Pancreas (tissue), 10 donors: ENCODE data around the gene MRPL4. TPM values are rescaled to one million over a fixed set of nuclear protein-coding genes. Genes with fewer than 3 reads are reported as not detected.

Experiments
- ATAC-seq, 4 donors: fragments of 200-7000 bp; cut with Tn5 transposase; one replicate each; pipeline versions ENCODE4 v1.8.0 to v1.9.1; 2020; ENCODE audit warnings: mild to moderate bottlenecking in 4 of 4, moderate library complexity in 4 of 4
- DNase-seq, 6 donors: peaks; one replicate each; pipeline ENCODE4 v3.0.0-alpha.2; 2020
- FAIRE-seq: peaks from 2 replicates; lab custom pipeline; 2012; peaks lifted over from hg19 to GRCh38; lab: Jason Lieb, UNC
- H3K27ac ChIP-seq, 4 donors: fragments of 200-600 bp; sonication (generic); 1 replicate in 3 of 4; 2 replicates in 1 of 4; pipeline versions ENCODE4 v1.5.0 to v1.8.0; 2020
- H3K27me3 ChIP-seq, 4 donors: fragments of 200-600 bp; one replicate each; pipeline ENCODE4 v1.8.0; 2021
- H3K36me3 ChIP-seq, 3 donors: fragments of 200-600 bp; sonication (generic) in 1 of 3; one replicate each; pipeline versions ENCODE4 v1.5.0 to v1.8.0; 2020 to 2021
- H3K4me1 ChIP-seq, 3 donors: fragments of 200-600 bp; one replicate each; pipeline ENCODE4 v1.8.0; 2021
- H3K4me3 ChIP-seq, 4 donors: fragments of 200-600 bp; sonication (generic) in 2 of 4; one replicate each; pipeline versions ENCODE4 v1.5.0 to v1.8.0; 2020 to 2021
- H3K9me3 ChIP-seq, 4 donors: fragments of 200-600 bp; one replicate each; pipeline ENCODE4 v1.8.0; 2021
- CTCF ChIP-seq, 4 donors: fragments of 200-600 bp; sonication (generic) in 3 of 4; IDR thresholded peaks; one replicate each; pipeline versions ENCODE4 v1.5.0 to v1.8.0; 2021; ENCODE audit warnings: antibody characterized with exemption in 4 of 4
- whole genome bisulfite sequencing, 2 donors: extraction: QIAGEN DNeasy Blood & Tissue Kit; methylation state at CpG; one replicate each; pipeline ENCODE4 v1.1.7; 2013; 5-methylcytosine and 5-hydroxymethylcytosine counted together
- intact Hi-C, 3 donors: fragments of 100-400 bp; cut with DNase I; formaldehyde crosslinking; loops; one replicate each; pipeline versions ENCODE4 v1.11.1 to v1.14.2; 2022
- polyA plus RNA-seq, 2 donors: library from polyadenylated mRNA; stranded (reverse); fragments of 200-250 nt; gene quantifications; one replicate each; pipeline ENCODE4 v1.2.3, GENCODE V29; 2013
- total RNA-seq, 6 donors: library from RNA; stranded (reverse); fragmentation: NEBNext Ultra II Directional in 4 of 6; extraction: Animal tissue kit (Norgen Biotek cat#: 25700) in 4 of 6; gene quantifications; one replicate each; pipeline versions ENCODE4 v1.2.1 to v1.2.4, GENCODE V29; 2021 to 2023
- donor health status: healthy with polysubstance abuse.
- donor health status: DM: no; HTN: no; CAD: no; lungs with moderate emphysema.
- donor health status: DM: no; HTN: no; CAD: no.
- donor health status: control.
- donor health status: control.
- donor health status: Bipolar disorder and iron deficiency.
- donor health status: DM: yes; HTN: yes; CAD: no.
- donor health status: DM: no; HTN: no; CAD: no.
- donor health status: DM: no; HTN: no; CAD: no.
- donor health status: DM: yes; HTN: yes; CAD: no.

The MRPL4 gene
- total and polyA plus RNA-seq, 8 donors, result 9.9 to 34.4 (median 16.3) TPM

GRCh38 chr19:10228393-10228792 lies 23.6 kb upstream of the MRPL4 start:
- DNase-seq (no peak), FAIRE-seq (no peak), ATAC-seq (no peak)
- Histone ChIP-seq H3K4me3 (no peak overlapping the region), H3K27me3 (no peaks in the 10 kb centered on the region), H3K36me3 (no peaks in the 10 kb centered on the region), H3K9me3 (no peaks in the 10 kb centered on the region), H3K27ac (no peak overlapping the region), H3K4me1 (no peaks in the 10 kb centered on the region)
- 85 to 87% methylated on average over 5 of the region's 5 CpGs for WGBS, 2 donors
- intact Hi-C loops, result no loop called here
- TF ChIP-seq CTCF (IDR thresholded peaks at IDR 0.05), result no peak

GRCh38 chr19:10228920-10229319 lies 23.1 kb upstream of the MRPL4 start:
- H3K27ac ChIP-seq, result no peak overlapping the region
- intact Hi-C loops, result no loop called here
- no peak overlapping the region for H3K4me3 ChIP-seq
- ATAC-seq (no peak), FAIRE-seq (no peak), DNase-seq (no peak)
- no peaks in the 10 kb centered on the region for H3K36me3 ChIP-seq
- H3K27me3 ChIP-seq, result no peaks in the 10 kb centered on the region
- WGBS, 2 donors, result 67 to 71% methylated on average over 2 of the region's 2 CpGs
- TF ChIP-seq CTCF (IDR thresholded peaks at IDR 0.05), result peak in 3 of 4 donors; percentile 15 to 29 (median 21)
- no peaks in the 10 kb centered on the region for H3K9me3 ChIP-seq
- no peaks in the 10 kb centered on the region for H3K4me1 ChIP-seq

GRCh38 chr19:10230173-10230860 lies 21.7 kb upstream of the MRPL4 start:
- no peak for TF ChIP-seq CTCF (IDR thresholded peaks at IDR 0.05)
- H3K9me3 ChIP-seq, result no peaks in the 10 kb centered on the region
- peak overlapping the region; percentile 82 to 95 (median 88) for H3K4me3 ChIP-seq
- WGBS, 2 donors, result 1 to 2% methylated on average over 62 to 70 of the region's 70 CpGs
- no peaks in the 10 kb centered on the region for H3K27me3 ChIP-seq
- no peaks in the 10 kb centered on the region for H3K4me1 ChIP-seq
- ATAC-seq, result peak in 3 of 4 donors; percentile 10 to 14 (median 12)
- DNase-seq, result peak in 5 of 6 donors; percentile 30 to 77 (median 62)
- H3K27ac ChIP-seq, result peak overlapping the region in 3 of 4 donors; percentile 5 to 69 (median 63)
- intact Hi-C loops, result no loop called here
- no peaks in the 10 kb centered on the region for H3K36me3 ChIP-seq
- no peak for FAIRE-seq

- intact Hi-C loops, result no loop called here
- Histone ChIP-seq H3K27ac (peak within 1 kb of the TSS; percentile 49 to 69 (median 58)), H3K36me3 (no peaks in the 10 kb centered on the region), H3K4me3 (peak within 1 kb of the TSS; percentile 82 to 95 (median 88)), H3K9me3 (no peaks in the 10 kb centered on the region), H3K27me3 (no peaks in the 10 kb centered on the region), H3K4me1 (no peaks in the 10 kb centered on the region)
- WGBS, 2 donors, result 0 to 1% methylated on average over 48 to 73 of the region's 73 CpGs
- ATAC-seq (peak; percentile 87 to 89 (median 88)), FAIRE-seq (no peak), DNase-seq (peak; percentile 65 to 84 (median 76))
- TF ChIP-seq CTCF (IDR thresholded peaks at IDR 0.05), result no peak
Measured at GRCh38 chr19:10230861-10231611, 21.0 kb upstream of the MRPL4 start, which contains the start of gene S1PR2. TSS of gene S1PR2 (minus strand) at chr19:10231331. CDS start at chr19:10224905, 6,426 bp downstream.
